Calu3 (cell line): ENCODE data around the gene RNF208. TPM values are rescaled to one million over a fixed set of nuclear protein-coding genes. Genes with fewer than 3 reads are reported as not detected.

Source experiments
- BruUV-seq: library from RNA; stranded (reverse); fragments of 400-500 nt; replicated peaks from 2 replicates; lab custom pipeline; 2021; lab: Mats Ljungman, UMichigan
- CTCF ChIA-PET: fragments of 300-600 bp; sonication (Branson Sonifier 250); formaldehyde crosslinking; loops from one replicate; lab custom pipeline; 2022; ENCODE audit warnings: antibody characterized with exemption; lab: Charles Lee
- DNase-seq: peaks from one replicate; pipeline ENCODE4 v3.0.0; 2022
- H3K27ac Mint-ChIP-seq: one replicate; pipeline ENCODE4 v1.8.0; 2022; ENCODE audit warnings: mixed read lengths; ENCODE audit not compliant: unreplicated experiment
- H3K27me3 Mint-ChIP-seq: one replicate; pipeline ENCODE4 v1.8.0; 2022; ENCODE audit warnings: mixed read lengths; ENCODE audit not compliant: unreplicated experiment
- H3K36me3 Mint-ChIP-seq: one replicate; pipeline ENCODE4 v1.8.0; 2022; ENCODE audit warnings: mild to moderate bottlenecking, moderate library complexity, mixed read lengths; ENCODE audit not compliant: insufficient read depth, unreplicated experiment
- H3K4me1 Mint-ChIP-seq: one replicate; pipeline ENCODE4 v1.8.0; 2022; ENCODE audit warnings: mild to moderate bottlenecking, low read depth, mixed read lengths; ENCODE audit not compliant: unreplicated experiment
- H3K4me3 Mint-ChIP-seq: one replicate; pipeline ENCODE4 v1.8.0; 2022; ENCODE audit warnings: mild to moderate bottlenecking, low read depth, moderate library complexity, mixed read lengths; ENCODE audit not compliant: unreplicated experiment
- H3K9me3 Mint-ChIP-seq: one replicate; pipeline ENCODE4 v1.8.0; 2022; ENCODE audit warnings: low read depth, mixed read lengths; ENCODE audit not compliant: unreplicated experiment
- CTCF ChIP-seq: fragments of 200-600 bp; IDR thresholded peaks from one replicate; pipeline ENCODE4 v1.8.0; 2022; ENCODE audit warnings: antibody characterized with exemption; ENCODE audit not compliant: unreplicated experiment
- intact Hi-C: fragments of 100-400 bp; cut with micrococcal nuclease; formaldehyde crosslinking; loops from one replicate; pipeline ENCODE4 v1.10.0; 2022; ENCODE audit not compliant: unreplicated experiment
- total RNA-seq: library from RNA; stranded (reverse); gene quantifications from 2 replicates; pipeline ENCODE4 v1.2.3, GENCODE V29; 2022

Gene RNF208
- total RNA-seq, 1 experiment from 2014 or later = 10.1 TPM

GRCh38 chr9:137184881-137185660 is 37.0 kb downstream of the RNF208 start:
- Mint-ChIP-seq H3K4me1 (no peaks in the 10 kb centered on the region), H3K9me3 (no peaks in the 10 kb centered on the region), H3K4me3 (no peak overlapping the region), H3K36me3 (peaks cover 43% of the 10 kb centered on the region), H3K27me3 (no peaks in the 10 kb centered on the region), H3K27ac (no peak overlapping the region)
- TF ChIP-seq CTCF = no peak
- DNase-seq = no peak
- CTCF ChIA-PET = no interaction called here
- intact Hi-C loops = no loop called here
- no TSS peak for BruUV-seq

GRCh38 chr9:137183980-137184595 is 38.0 kb downstream of the RNF208 start:
- DNase-seq = no peak
- Mint-ChIP-seq H3K9me3 (no peaks in the 10 kb centered on the region), H3K36me3 (peaks cover 42% of the 10 kb centered on the region), H3K4me3 (no peak overlapping the region), H3K27me3 (no peaks in the 10 kb centered on the region), H3K27ac (no peak overlapping the region), H3K4me1 (no peaks in the 10 kb centered on the region)
- intact Hi-C loops = no loop called here
- no peak for TF ChIP-seq CTCF
- BruUV-seq = no TSS peak
- CTCF ChIA-PET = no interaction called here

- no peak for DNase-seq
- H3K36me3 Mint-ChIP-seq = peaks cover 29% of the 10 kb centered on the region
- no peak for TF ChIP-seq CTCF
- no peaks in the 10 kb centered on the region for H3K9me3 Mint-ChIP-seq
- BruUV-seq = no TSS peak
- no peak overlapping the region for H3K4me3 Mint-ChIP-seq
- intact Hi-C loops = no loop called here
- no peaks in the 10 kb centered on the region for H3K27me3 Mint-ChIP-seq
- CTCF ChIA-PET = no interaction called here
- H3K4me1 Mint-ChIP-seq = no peaks in the 10 kb centered on the region
- no peak overlapping the region for H3K27ac Mint-ChIP-seq
Measured at GRCh38 chr9:137182836-137183235, 39.2 kb downstream of the RNF208 start.

GRCh38 chr9:137181680-137182079 is 40.4 kb downstream of the RNF208 start:
- Mint-ChIP-seq H3K36me3 (peaks cover 19% of the 10 kb centered on the region), H3K9me3 (no peaks in the 10 kb centered on the region), H3K27ac (no peak overlapping the region), H3K4me3 (no peak overlapping the region), H3K4me1 (peaks cover 1% of the 10 kb centered on the region), H3K27me3 (no peaks in the 10 kb centered on the region)
- CTCF ChIA-PET = no interaction called here
- no TSS peak for BruUV-seq
- intact Hi-C loops = no loop called here
- no peak for TF ChIP-seq CTCF
- no peak for DNase-seq
